NCI-H146 (cell line): ENCODE data around the gene HYAL3.

Source experiments
- DNase-seq: peaks from one replicate; lab custom pipeline; 2025; lab: John Stamatoyannopoulos, UW

HYAL3 gene

DNA sequence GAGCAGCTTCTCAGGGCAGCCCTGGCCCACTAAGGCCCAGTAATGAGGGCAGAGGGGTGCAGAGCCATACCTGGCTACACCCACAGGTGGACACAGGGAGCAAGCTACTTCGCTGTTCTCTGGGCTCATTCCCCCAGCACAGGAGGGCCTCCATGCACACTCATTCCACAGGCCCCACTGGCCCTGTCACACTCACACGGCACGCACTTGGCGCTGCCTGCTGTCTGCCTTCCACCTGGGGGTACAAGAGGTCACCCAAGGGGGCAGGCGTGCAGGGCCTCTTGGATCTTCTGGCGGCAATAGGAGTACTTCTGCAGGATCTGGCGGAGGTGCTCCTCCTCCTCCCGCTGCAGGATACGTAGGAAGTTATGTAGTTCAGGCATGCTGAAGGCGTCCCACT is 31.1 kb upstream of the HYAL3 start:
- no peak for DNase-seq

DNA sequence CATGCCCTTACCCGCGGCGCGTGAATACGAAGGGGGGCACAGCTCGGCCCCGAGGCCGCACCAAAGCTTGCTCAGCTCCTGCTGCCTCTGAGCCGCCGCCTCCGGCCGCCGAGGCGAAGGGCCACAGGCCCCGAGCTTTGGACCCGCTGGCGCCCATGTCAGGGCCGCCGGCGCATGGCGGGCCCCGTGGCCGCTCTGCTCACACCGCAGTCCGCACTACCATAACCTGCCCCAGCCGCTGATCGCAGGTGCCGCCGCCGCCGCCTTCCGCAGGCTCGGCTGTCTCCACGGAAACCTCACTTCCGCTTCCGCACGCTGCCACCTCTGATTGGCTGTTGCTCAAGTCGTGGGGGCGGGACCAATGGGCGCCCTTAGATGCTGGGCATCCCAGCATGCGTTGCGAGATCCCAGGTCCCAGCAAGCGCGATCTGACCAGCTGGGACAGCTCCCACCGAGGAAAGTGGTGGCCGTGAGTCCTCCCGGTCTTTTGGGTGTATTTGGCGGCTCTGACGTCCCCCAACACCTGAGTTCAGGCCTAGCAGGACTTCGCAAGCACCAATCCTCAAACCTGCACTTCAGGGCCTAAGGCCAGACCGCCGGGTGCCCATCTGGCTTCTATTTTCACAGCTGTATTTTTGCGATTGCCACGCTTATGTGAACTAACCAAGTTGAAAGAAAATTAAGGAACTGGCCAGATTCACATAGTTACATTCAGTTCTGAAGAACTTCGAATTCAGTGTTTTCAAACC is 28.9 kb upstream of the HYAL3 start, which contains the start of gene TUSC2:
TSS of gene TUSC2 (minus strand) at position 281 of the 749 bp plus-strand sequence. CDS start at position 157, 124 bp downstream.
- peak; percentile 96 for DNase-seq

DNA sequence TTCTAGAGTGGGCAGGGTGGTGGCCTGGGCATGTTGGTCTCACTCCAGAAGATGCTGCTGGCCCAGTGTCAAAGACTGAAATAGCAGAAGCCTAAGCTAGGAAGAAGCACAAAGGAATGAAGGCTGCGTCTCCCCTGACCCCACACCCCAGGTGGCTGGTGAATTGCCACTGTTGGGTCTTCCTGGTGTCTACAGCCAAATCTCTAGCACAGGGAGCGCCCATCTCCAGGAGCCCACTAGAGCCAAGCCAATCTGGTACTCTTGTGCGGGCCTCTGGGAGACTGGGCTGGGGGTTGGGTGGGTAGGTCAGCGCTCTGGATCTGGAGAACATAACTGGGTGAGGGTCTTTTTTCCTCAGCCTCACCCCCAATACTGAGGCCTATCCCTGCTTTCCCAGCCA is 27.9 kb upstream of the HYAL3 start:
- no peak for DNase-seq

DNA sequence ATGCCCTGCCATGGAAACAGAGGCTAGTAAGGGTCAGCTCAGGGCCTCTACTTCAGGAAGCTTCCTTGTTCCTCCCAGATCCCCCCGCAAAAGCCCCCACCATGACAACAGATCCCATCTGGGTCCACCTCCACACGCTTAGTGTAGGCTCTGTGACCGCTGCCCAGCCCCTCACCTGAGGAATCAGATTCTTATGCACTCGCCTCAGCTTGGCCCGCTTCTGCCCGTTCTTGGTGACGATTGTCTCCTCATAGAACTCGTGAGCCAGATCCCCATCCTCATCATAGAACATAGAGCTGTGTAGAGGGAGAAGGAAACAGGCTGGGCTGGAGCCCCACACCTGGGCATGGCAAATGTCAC is 27.0 kb upstream of the HYAL3 start:
- no peak for DNase-seq

DNA sequence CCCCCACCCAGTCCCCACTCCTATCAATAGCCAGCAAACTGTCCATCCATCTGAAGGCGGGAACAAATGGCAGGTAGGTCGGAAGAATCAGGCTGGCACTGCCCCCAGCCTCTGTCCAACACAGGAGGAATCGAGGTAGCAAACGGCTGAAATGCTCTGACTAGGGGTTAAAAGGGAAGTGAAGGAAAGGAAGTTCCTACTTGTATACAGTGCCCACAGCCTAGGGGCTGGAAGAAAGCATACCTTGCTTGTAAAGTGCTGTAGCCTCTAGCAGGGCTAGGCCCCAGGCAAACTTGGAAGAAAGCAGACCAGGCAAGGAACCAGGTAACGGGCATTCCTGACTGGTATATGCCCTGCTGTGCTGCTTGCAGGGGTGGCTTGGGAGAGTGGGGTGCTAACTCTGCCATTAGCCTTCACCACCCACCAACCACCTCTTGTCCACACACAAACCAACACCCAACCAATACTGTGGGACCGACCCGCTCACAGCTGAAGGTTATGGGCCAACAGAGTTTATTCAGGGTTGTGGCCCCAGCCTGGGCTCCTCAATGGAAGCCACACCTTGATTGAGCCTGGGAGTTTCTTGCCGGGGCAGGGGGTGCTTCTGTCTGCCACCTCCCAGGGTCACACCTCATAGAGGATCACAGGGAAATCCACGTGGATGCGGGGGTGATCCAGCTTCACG is 26.4 kb upstream of the HYAL3 start:
- no peak for DNase-seq

DNA sequence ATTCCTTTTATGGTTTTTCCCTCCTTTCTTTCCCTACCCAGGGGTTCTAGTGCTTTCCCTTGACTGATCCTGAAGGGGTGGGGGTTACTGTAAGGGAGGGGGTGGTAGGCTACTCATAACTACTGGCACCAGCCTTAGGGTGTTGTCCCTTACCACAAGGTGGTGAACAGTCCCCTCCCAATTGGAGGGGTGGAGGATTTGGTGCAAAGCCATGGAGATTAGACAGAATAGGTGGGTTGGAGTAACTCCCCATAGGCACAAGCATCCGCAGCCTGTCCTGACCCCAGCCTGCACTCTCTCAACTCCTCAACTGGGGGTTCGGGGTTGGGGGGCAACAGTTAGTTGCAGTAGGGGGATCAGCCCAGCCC is 25.9 kb upstream of the HYAL3 start:
- DNase-seq, result no peak

DNA sequence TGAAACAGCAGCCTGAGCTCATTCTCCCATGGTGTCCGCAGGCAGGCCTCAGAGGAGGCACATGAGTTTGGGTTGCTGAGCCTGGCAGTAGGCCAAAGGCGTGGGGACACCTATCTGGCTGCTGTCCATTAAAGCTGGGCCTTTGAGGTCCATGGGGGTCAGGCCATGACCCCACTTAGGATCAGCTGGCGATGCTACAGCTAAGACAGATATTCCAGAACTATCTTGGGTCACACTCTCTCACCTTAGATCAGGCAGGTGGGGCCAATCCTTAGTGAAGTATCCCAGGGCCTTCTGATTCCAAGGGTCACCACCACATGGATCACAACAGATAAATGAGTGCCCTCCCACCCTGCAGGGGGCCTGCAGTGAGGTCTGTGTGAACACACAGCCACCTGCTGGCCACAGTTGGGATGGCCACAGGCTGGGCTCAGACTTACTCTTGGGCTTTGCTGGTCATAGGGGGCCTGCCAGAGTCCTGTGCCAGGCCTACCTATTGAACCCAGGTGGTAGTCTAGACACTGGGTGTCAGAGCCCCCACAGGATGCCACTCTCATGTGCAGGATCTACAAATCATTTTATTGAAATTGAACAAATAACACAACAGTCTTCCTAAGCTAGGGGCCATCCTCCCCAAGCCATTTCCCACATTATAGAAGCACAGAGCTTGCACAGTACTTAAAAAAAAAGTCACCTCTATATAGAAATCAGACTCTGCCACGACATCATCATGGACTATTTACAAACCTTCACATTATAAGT is 25.3 kb upstream of the HYAL3 start:
- DNase-seq, result peak; percentile 74

DNA sequence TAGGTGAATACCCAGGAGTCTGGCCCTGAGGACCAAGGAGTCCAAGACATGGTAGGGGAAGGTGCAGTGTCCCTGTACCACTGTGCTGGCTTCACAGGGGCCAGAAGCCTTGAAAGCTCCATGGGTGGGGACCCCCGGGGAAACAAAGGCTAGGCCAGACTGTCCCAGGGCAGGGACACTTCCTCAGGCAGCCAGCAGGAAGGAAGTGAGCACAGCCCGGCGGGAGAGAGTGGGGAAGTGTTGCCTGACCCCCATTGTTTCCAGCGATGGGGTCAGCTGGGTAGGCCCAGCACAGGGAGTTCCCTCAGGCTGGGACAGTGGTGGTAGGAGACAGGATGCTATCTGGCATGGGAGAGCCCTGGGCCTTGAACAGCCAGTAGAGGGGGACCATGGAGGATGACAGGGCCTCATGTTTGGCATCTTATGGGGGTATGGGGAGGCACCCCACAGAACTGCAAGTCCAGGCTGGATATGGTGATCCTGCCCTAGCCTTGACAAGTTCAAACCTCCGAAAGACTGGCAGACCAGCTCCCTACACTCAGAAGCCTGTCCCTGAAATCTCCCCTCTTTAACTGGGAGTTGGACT is 24.5 kb upstream of the HYAL3 start:
- DNase-seq, result no peak

DNA sequence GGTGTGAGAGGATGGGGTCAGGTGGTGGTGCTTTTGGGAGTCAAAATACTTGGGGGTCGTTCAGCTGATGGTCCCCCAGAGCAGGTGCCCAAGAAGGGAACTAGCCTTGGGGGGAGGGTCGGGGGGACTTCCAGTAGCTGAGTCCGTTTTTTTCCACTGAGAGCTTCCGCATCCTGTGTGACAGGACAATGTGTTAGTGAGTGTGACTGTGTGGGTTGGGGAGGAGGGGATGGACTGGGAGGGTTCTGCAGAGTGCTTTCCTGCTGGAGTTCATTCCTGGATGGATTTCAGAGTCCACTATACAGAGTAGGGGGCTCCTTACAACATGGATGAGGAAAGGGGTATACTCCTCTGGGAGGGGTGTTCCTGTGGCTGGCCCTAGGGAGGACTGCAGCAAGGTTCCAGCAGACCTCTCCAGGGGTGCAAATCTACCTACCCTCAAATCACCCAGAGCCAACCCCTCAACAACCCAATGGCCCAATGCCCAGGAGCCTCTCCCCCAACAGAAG is 23.9 kb upstream of the HYAL3 start:
- no peak for DNase-seq

DNA sequence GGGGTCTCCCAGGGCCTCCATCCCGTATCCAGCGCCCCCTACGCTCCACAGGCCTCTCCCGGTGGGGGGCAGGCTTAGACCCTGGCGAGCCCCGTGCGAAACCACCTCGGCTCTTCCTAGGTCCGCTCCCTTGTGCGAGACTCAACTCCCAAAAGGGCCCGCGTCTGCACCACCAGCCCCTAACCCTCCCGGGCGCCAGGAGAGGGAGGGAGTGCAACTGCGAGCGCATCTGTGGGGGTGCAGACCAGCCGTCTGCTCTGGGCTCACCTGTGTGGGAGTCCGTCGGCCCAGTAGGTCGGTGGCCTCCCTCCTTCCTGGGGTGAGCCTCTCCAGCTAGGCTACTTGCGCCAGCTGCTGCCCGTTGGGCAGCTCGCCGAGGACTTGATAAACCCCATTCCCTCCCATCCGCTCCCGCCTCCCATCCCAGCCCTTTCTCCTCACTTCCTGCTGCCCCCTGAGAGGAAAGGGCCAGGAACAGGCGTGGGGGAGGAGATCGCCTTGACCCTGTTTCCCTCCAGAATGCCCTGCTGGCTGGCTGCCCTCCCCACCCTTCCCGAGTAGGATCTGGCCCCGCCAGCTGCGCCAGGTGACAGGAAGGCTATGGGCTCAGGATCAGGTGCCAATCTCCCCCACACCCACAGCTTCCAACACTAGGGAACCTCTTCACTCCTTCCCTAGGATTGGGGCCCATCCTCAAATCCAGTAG is 23.3 kb upstream of the HYAL3 start, which contains the start of gene HYAL2:
TSS of gene HYAL2 (minus strand) at position 360 of the 706 bp plus-strand sequence. CDS start 2,256 bp downstream, outside the sequence.
- no peak for DNase-seq

DNA sequence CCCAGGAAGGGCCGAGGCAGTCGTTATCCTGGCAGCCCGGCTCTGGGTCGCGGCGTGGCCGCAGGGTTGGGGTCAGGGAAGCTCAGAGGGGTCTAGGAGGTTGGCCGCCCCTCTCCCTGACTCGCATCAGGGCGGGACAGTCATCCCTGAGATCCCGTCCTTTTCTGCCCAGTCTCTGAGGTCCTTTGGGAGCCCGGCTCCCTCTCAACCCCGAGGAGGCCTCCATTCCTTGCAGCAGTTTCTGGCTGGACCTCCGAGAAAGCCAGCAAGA is 22.8 kb upstream of the HYAL3 start:
- DNase-seq, result no peak

DNA sequence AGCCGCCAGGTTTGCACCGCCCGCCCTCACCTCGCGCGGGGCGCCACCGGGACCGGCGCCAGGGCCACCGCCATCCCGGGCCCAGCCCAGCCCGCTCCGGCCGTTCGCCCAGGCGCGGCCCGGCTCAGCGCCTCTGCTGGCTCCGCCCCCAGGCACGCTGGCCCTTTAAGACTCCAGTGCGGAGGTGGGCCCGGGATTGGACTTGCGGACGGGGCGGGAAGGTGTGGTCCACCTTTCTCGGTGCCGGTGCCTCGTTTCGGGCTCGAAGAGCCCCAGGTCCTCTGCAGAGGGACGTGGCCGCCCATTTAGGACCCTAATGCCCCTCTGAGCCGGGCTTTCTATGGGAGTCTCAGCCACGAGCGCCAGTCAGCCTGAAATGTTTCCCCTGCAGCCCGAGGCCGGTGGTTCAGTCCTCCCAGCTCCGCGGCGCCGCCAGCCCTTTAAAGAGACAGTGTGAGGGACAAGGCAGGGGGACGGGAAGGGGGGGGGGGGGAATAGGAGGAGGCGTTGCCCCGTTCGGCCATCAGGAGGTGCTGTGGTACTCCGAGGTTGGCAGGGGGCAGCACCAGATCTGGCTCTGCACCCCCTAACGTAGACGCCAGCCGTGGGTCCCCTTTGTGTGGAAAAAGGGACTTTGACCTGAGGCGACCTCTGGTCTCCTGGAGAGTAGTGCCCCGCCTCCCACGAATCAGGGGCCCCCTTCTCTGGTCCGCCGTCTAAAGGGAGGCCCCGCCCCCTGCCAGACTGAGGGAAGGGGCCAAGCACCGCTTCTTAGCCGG is 22.3 kb upstream of the HYAL3 start:
- DNase-seq, result peak; percentile 78

DNA sequence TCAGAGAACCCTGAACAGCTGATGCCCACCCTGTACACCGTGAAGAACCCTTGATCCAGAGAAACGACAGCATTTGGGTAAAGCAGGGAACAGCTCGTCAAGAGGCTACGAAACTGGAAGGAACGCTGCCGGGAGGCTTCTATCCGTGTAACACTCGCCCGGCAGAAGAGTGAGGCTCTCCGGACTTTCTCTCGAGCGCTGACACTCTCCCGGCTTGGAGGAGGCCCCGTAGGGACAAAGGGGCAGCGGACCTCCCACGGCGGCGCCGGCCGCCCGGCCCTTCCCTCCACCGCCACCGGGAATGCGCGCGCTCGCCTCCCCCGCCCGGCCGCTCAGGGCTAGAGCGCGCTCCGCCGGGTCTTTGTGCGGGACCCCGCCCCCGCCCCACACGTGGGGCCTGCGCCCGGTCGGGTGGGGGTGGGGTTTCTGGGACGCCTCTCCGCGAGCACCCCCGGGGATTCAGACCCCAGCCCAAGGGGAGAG is 21.7 kb upstream of the HYAL3 start:
- DNase-seq, result peak; percentile 72

DNA sequence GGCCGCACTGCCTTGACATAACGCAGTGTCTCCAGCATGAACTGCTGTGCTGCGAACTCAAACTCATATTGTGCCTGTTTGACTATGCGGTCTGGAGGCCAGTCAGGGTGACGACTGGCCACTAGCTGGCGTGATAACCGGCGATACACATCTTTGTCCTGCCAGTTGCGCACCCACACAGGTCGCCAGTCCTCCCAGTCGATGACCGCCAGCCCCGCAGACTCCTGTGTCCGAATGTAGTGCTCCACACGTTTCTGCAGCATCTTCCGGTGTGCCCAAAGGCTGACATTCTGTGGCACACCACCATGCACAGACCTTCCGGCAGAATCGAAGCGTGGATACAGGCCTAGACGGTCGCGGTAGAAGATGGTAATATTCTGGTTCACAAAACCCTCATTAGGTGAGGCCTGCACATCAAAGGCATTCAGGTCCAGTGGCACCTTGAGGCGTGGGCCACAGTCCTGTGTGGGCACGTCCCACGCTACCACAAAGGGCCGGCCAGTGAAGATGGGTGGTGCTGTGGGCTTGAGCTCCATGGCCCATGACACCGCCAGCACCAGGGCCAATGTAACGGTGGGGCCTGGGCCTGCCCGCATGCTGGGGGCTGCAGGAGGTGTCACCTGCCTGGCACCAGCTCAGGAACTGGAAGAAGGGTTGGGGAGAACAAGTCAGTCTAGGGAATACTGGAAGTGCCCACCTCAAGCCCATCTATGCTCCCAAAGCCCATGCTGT is 20.9 kb upstream of the HYAL3 start:
- no peak for DNase-seq

DNA sequence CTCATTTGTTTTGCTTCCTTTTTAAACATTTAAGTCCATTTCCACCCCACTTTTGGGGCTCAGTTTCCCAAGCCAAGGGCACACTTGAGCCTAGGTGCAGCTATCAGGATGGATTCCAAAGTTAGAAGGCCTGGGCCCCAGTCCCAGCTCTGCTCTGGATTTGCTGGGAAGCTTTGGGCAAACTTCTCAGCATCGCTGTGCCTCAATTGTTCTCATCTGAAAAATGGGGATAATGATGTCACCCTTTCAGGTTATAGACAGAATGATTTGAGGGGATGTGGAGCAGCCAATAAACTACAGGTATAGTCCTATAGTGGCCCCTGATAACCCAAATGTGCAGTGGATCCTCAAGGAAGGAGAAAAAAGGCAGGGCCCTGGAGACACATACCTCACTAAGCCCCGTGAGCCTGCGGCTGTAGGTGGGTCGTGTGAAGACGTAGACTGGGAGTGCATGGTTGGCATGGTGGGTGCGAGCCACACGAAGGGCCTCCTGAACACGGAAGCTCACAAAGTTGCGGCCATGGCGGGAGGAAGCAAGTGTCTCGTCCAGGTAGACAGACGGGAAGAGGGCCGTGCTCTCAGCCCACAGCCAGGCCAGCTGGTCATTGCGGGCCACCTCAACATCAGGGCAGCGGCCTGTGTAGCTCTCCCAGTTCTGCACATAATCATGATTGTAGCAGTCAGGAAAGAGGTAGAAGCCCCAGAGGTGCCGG is 20.1 kb upstream of the HYAL3 start:
- DNase-seq, result no peak

DNA sequence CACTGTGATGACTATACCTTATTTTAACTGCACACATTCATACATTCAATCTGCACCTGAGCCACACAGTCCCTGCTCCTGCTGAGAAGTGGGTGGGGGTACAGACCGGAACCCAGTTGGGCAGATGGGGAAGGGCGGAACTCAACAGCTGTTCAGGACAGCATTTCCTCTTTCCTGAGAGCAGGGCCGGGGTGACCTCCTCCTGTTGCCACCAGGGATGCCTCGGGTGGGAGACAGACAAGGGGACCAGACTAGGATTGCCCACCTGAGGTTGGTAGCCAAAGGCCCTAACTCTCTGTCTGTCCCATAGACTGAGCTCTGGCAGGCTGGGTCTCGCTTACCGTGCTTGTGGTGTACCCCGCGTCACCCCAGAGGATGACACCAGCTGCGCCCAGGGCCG is 19.4 kb upstream of the HYAL3 start:
- DNase-seq, result no peak

DNA sequence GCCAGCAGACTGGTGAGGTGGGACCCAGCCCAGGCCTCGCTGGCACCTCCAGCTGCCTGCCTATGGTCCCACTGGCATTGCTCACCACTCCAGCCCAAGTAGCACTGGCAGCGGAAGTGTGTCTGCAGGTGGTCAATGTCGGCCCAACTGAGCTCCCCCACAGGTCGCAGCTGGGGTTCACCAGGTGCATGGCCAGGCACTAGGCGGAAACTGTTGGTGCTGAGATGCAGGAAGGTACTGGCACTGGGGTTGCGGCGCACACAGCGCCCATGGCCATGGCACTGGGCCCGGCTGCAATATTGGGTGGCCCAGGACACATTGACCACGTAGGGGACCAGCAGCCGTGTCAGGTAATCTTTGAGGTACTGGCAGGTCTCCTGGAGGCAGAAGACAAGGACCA is 19.0 kb upstream of the HYAL3 start:
- no peak for DNase-seq

DNA sequence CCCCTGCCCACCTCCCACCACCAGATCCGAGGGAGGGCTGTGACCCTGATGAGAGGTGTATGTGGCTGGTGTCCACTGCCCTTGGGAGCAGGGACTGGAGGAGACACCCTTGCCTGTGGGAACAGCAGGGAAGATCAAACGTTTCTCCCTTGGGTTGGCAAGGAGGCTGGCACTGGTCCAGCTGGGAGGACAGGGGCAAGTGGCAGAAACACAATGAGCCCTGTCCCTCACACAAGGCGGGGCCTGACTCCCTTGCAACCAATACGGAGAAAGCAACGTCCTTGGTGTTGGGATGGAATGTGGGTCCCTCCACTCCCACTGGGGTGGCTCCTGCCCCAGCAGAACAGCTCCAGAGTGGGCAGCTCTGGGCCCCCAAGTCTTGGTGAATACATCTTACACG is 18.1 kb upstream of the HYAL3 start:
- DNase-seq, result no peak

DNA sequence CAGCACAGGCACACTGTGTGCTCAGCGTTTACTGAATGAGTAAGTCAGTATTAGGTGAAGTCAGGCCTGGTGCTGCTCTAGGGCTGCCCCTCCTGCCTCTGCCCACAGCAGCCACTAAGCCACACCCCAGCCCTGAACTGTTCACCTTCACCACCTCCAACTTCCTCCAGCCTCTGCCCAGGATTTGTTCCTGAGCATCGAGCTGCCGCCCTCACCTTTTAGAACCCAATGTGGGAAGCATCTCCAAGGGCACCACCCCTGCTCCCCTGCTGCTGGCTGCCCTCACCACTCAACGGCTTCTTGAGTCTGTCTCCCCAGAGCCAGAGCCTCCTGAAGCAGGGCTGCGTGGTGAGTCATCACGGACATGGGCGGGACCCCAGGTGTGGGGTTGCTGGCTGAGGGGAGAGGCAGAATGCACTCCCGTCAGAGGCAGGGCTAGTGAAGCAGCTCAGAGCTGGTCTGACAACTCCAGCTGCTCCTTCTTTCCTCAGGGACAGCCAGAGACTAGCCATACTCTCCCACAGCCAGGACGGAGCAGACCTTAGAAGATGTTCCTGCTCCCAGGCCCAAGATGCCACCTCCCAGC is 17.5 kb upstream of the HYAL3 start:
- no peak for DNase-seq
